ENCODE data around the gene PRPF4.
"Not testable (repeated sequence)": the region's sequence is repeated elsewhere in the genome, so short reads cannot be mapped to it uniquely, and the experiment has no call there.

Gene PRPF4

DNA sequence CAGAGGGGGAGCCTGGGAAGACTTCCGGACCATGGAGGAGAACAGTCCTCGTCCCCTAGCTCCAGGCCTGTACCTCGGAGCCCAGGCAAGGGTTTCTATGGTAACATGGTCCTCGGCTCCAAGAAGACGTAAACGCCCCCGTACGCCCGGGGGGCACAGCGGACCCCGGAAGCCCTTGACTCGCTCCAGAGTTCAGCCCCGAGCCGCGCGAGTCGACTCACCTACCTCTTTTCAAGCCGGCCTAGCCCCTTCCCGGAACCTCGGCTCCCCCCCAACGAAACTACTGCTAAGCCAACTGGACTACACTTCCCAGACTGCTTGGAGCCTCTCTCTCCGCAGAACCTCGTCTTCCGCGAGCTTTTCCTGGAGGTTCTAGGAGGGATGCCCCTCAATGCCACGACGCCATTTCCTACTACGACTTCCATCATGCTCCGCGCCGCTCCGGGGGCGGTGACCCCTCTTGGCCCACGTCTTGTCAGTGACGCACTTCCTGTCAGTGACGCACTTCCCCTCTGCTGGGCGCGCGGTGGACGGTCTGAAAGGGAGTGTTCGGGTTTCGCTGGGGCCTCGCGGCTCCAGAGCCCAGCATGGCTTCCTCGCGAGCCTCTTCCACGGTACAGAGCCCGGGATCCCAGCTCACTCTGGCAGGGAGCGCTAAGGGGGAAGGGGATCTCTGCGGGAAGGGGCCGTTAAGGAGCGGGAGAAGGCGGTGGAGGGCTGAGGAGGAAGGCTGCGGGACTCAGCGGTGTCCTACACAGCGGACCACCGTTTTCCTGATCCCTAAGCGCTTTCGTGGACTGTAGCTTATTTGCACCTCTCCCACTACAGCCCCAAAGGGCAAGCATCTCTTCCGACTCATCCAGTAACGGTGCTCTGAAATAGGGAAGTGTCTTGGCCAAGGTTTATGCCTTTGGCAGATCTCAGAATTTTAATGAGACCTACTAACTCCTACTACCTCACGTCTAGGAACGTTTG lies at the start of gene PRPF4, which contains the start of gene CDC26:
PRPF4 (plus strand) TSS at position 502 of the 975 bp plus-strand sequence; CDS start at position 588, 86 bp downstream.
CDC26 (minus strand) TSS at position 416 of the 975 bp plus-strand sequence. CDS start 3,065 bp downstream, outside the sequence.
- peak; percentile 98 for DNase-seq

DNA sequence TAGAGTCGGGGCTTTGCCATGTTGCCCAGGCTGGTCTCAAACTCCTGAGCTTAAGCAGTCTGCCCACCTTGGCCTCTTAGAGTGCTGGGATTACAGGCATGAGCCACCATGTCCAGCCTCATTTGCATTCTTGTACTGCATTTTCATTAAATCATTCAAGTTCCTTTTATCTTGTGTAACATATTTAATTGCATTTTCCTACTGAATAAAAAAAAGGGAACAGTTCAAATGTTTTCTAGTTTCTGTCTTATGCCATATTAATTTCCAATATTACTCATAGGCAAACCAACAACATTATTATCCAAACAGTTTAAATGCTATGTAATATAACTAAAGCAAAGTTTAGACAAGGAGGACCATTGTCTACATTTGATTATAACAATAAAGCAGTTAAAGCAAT lies 48.0 kb upstream of the PRPF4 start:
- no peak for DNase-seq

DNA sequence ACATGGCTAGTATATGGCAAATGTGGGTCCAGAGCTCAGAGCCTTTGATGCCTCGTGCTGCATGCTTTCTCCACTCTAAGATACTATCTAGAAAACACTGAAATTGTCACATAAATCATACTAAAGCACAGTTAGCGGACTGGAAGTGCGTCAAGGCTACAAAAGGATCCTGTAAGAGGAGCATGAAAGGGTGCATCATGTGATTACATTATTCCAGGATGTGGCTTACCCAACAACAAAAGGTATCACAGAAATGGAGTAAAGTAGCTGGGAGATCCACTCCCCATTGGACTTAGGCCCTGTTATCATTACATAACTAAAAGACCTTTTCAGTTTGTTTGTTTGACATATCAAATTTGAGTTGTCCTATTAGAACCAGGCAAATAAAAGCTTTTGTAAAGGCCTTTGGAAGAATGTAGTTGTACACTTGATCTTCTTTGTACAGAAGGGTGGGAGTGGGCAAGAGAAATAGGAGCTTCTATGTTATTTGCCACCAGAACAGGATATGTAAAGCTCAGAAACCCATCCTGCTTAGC lies 47.3 kb upstream of the PRPF4 start:
- DNase-seq, result no peak

DNA sequence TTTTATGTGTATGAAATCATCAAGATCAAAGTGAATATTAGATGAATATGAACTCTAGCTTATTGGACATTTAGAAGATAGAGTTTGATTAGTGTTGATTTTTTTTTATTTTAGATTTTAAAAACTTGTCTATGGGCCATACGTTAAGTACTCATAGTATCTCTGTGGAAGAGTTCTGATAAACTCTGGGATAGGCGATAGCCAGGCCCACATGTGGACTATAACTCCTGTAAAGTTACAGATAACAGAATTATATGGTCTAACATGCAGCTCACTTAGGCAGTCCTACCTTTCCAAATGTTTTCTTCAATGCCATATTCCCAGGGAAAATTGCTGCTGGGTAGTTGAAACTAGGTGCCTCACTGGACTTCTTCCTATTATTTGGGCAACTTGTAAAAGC lies 43.8 kb upstream of the PRPF4 start:
- DNase-seq, result no peak

DNA sequence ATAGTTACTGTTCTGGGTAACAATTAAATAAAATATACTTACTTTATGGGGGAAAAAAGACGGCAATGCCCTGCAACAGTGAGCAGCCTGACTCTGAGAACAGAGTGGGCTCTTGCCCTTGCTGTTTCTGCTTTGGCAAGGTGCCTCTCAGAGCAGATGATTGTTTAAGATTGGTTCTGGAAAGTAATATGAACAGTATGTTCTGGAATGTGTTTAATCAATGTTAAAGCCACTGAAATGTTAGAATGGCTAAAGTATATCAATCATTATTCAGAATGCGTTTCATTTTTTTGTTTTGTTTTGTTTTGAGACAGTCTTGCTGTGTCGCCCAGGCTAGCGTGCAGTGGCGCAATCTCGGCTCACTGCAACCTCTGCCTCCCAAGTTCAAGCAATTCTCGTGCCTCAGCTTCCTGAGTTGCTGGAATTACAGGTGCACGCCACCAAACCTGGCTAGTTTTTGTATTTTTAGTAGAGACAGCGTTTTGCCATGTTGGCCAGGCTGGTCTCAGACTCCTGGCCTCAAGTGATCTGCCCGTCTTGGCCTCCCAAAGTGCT lies 39.7 kb upstream of the PRPF4 start:
- DNase-seq, result not testable (repeated sequence)

DNA sequence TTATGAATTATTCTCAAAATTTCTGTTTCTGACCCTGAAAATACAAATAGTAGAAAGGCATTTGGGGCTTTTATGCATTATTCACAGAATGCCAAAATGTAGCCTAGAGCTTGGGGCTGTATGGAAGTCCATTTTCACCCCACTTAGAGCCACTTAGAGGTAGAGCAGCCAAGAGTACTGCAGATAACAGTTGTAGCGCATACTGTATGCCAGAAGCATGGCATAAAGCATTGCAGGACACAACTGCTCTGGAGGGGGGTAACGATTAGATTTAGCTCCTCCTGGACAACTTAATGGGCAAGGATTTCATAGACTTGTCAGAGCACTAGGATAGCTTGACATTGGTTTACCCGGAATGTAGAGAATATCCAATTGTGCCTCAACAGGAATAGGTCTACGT lies 38.4 kb upstream of the PRPF4 start:
- no peak for DNase-seq

DNA sequence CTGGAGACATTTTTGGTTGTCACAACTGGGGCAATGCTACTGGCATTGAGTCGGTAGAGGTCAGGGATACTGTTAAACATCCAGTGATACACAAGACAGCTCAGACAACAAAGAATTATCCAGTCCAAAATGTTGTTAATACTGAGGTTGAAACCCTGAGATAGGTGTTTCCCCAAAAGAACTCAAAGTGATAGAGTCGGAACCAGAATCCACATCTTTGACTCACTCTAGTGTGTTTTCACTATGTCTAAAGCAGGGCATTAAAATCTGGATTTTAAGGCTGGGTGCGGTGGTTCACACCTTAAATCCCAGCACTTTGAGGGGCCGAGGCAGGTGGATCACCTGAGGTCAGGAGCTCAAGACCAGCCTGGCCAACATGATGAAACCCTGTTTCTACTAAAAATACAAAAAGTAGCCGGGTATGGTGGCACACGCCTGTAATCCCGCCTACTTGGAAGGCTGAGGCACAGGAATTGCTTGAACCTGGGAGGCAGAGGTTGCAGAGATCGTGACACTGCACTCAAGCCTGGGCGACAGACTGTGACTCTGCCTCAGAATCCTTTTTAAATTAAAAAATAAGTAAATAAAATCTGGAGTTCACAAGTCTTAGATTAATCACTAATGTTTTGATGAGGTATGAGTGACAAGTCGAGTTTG lies 37.1 kb upstream of the PRPF4 start:
- no peak for DNase-seq

DNA sequence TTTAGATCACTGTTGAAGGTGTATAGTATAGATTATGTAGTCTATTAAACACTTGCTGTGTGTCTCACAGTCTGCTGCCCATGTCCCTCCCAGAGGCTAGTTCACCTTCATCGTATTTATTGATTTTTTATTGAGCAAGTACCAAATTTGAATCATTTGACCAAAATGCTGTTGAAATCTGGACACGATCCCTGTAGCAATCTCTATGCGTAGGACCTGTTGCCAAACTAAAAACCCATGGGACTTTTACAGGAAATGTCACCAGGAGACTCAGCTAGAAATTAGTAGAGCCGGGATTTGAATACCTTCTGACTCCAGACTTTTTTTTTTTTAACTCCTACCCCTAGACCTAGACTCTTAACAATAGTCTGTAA lies 36.6 kb upstream of the PRPF4 start:
- DNase-seq, result no peak

DNA sequence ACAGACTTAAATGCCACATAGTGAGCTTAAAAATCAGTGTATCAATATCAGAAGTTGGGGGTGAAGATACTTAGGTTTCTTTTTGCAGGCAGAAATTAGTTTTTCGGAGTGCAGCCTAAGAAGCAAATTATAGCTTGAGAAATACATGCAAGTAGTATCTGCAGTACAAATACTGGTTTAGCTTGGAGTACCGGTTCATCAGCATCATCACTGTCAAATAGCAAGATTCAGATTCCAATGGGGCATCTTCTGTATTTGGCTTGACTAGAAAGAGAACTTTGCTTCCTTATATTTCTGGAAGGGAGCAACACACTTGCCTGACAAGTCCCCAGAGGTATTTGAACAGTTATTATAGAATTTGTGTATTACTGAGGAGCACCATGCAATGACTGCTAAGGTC lies 34.3 kb upstream of the PRPF4 start:
- no peak for DNase-seq

DNA sequence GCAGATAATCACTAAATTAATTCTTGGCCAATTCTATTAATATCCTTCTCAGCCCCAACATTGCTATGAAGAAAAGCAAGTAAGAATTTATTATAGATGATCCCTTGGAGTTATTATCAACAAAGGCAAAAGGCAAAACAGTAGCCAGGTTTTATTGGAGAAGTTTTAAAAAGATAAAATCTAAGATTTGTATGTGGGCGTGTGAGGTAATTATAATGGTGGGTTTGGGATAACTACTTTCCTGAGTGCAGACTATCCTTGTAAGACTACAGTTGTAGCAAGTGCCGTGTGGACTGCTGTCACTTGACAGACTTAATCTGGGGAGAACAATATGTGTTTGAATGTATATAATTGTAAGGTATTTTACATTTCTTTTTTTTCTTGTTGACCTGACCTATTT lies 30.9 kb upstream of the PRPF4 start:
- DNase-seq, result no peak

DNA sequence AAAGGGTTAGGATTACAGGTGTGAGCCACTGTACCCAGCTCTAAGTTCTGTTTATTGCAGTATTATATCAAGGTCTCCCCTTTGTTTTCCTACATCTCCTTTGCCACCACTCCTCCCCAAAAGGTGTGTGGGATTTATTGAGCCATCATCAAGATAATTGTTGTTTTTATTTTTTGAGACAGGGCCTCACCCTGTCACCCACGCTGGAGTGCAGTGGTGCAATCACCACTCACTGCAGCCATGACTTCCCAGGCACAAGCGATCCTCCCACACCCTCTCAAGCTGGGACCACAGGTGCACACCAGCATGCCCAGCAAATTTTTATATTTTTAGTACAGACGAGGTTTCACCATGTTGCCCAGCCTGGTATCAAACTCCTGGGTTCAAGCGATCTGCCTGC lies 29.6 kb upstream of the PRPF4 start:
- no peak for DNase-seq

DNA sequence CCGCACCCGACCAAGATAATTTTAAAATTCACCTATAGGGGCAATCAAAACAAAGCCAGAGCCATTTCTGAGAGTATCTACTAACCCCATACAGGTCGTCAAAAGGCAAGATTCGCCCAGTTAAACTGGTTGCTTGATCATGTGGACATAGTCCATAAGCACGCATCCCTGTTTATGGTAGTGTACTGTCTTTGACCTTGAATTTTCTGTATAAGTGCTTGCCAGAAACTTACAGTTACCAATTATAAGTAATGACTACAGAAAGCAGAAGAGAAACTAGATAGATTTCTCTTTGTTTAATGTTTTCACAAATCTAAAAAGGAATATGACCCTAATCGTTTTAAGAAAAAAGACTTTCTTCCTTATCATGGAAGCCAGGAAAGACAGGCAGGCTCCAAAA lies 28.5 kb upstream of the PRPF4 start:
- no peak for DNase-seq

DNA sequence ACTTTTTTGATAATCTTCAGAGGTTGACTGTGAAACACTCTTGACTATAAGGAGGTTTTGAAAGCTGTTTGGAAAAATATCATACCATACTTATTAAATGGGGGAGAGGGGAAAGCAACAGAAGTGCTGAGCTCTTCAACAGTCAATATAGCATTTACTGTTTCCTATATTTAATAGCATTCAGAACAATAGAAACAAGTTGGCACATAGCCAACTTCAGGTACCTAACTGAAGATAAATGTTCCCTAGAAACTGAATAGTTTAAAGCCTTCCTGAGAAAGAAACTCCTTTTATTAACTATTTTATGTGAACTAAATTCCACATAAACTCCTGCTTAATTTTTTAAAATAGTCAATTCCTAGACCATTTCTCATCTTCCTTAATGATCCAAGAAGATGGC lies 27.8 kb upstream of the PRPF4 start:
- DNase-seq, result no peak

DNA sequence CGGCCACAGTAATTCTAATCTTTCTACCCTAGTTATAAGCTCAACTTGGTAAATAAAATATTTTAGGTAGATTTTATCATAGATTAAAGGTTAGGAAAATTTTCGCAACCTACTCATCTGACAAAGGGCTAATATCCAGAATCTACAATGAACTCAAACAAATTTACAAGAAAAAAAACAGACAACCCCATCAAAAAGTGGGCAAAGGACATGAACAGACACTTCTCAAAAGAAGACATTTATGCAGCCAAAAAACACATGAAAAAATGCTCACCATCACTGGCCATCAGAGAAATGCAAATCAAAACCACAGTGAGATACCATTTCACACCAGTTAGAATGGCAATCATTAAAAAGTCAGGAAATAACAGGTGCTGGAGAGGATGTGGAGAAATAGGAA lies 25.8 kb upstream of the PRPF4 start:
- not testable (repeated sequence) for DNase-seq

DNA sequence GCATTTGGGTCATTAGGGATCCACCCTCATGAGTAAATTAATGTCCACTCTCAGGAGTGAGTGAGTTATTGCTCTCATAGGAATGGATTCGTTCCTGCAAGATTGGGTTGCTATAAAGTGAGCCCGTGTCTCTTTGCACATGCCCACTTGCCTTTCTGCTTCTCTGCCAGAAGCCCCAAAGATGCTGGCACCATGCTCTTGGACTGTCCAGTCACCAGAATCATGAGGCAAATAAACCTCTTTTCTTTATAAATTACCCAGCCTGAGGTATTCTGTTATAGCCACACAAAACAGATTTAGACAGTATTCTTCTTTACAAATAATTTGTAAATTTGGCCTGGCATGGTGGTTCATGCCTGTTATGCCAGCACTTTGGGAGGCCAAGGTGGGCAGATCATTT lies 24.7 kb upstream of the PRPF4 start:
- no peak for DNase-seq

DNA sequence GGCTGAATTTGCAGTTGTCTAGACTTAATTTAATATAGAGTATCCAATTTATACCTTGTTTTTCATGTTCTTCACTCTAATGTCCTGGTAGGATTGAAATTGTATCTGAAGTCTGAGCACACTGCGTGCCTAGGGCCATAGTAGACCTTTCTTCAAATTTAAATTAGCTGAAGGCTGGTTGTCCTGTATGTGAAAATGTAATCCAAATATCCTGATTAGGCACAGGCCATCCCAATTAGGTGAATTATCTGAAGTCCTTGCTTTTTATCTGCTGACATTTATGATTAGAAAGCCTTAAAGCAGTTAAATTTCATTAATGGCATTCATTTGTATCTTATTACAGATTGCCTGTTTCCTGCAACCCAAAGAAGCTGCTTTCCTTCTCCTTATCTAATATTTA lies 20.5 kb upstream of the PRPF4 start:
- DNase-seq, result no peak

DNA sequence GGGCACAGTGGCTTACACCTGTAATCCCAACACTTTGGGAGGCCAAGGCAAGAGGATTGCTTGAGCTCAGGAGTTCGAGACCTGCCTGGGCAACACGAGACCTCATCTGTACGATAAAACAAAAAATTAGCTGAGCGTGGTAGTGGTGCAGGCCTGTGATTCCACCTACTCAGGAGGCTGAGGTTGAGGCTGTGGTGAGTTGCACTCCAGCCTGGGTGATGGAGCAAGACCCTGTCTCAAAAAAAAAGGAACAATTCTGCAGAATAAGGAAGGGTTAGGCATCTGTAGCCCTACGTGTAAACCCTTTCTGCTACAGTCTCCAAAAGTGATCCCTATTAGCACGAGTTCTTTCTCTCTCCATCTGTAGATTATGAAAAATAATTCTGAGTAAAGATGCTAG lies 20.0 kb upstream of the PRPF4 start:
- no peak for DNase-seq

DNA sequence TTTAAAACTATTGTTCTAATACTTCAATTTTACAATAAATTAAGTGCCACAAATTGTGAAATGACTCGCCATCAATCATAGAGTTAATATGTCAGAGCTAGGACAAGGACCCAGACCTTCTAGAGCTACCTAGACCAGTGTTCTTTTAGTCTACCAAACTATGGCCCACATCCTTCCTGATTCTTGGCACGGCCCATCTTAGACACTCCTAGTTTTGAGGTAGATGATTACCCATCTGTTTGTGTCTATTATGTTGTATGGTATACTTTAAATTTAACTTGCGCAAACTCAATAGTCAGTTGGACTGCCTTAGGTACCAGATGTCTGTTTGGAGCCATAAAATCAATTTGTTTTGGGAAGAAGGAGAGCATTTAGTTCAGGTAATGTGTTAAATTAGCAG lies 17.6 kb upstream of the PRPF4 start:
- DNase-seq, result no peak

DNA sequence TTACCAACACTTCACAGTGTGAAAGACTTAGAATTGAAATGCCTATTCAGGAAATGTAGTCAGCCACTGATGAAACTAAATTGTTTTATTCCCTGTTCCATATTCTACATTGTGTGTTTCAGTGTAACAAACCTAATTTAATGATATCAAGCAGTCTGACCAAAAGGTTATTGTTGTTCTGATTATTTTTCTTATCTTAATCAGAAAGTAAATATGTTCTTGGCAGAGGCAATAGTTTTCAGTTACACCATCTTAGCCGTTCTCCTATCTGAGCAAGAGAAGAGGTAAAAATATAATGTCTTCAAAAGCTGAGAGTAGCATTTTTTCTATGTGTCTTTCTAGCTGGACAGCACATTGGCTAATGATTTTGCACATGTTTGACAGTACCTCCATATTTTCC lies 17.2 kb upstream of the PRPF4 start:
- no peak for DNase-seq

DNA sequence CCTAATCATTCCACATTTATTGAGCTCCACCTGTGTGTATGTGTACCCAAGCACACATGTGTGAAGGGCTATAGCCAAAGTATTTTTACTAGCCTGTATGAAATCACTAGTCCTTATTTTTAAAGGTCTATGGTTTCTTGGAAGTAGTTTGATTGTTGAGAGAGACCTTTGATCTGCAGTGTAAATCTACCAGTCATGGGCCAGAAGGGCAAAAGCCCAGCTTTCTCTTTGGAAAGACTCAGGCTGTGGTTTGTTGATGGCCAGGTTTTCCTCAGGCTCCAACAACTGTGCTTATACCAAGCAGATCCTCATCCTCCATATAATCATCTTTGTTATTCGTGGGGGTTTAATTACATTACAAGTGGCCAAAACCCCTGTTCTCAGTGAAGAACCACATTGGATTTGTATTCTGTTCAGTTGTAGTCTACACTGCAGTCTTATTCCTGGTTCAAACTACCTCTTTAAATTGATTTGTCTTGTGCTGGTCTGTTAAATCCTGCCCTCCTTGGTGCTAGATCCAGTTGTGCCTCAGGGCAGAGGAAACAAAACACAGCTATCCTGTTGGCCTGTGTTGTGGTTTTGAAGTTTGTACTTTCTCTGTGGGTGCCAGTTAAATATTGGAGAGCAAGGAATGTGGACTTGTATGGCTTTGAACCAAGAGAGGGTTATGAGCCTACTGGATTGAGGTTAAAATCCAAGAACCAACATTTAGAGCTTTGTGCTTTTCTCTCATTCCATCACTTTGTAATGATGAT lies 13.4 kb upstream of the PRPF4 start:
- DNase-seq, result no peak

DNA sequence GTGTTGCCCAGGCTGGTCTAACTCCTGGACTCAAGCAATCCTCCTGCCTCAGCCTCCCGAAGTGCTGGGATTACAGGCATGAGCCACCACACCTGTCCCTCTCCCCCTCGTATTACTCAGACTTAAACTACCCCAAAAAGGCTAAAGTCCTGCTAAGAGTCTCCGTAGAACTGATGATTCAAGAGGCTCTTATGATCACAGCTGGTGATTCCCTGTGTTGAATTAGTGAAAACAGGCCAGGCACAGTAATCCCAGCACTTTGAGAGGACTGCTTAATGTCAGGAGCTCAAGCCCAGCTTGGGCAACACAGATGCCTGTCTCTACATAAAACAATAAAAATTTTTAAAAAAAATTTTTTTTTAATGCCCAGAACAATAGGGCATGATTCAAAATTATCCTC lies 9.3 kb upstream of the PRPF4 start:
- DNase-seq, result no peak

DNA sequence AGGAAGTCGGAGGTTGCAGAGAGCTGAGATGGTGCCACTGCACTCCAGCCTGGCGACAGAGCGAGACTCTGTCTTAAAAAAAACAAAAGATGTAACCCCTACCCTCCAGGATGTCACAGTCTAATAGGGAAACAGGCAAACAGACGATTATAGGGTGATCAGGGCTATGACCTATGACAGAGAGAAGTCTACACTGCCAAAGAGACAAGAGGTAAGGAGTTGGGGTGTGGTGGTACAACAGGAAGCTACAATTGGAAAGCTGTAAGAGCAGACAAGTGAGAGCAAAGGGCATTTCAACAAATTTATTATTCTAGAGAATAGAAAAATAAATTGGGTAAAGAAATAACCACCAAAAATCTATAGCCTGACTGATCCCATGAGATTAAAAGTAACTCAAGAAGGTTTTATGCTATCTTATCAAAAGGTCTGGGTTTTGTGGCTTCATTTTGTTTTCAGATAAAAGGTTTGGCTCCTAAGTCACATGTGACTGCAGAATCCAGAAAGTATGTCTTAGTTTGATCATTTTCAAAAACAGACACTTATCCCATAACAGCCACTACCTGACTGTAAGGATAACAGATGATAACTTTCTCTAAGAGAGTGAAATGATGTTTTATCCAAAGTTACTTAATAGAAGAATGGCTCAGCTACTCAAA lies 7.4 kb upstream of the PRPF4 start:
- no peak for DNase-seq

Measured in activated CD4-positive, alpha-beta T cell treated with anti-CD3 and anti-CD28 coated beads, Interleukin-10, Interleukin-2, amounts not matched to agents 100 ng/mL and 50 ng/mL, durations not matched to agents 16 hours and 8 hours (primary cell).